ENCODE data around the gene MRPL40.

MRPL40 gene

GRCh38 chr22:19419086-19419463 lies 13.3 kb upstream of the MRPL40 start:
- TF ChIP-seq, protein P1, sequence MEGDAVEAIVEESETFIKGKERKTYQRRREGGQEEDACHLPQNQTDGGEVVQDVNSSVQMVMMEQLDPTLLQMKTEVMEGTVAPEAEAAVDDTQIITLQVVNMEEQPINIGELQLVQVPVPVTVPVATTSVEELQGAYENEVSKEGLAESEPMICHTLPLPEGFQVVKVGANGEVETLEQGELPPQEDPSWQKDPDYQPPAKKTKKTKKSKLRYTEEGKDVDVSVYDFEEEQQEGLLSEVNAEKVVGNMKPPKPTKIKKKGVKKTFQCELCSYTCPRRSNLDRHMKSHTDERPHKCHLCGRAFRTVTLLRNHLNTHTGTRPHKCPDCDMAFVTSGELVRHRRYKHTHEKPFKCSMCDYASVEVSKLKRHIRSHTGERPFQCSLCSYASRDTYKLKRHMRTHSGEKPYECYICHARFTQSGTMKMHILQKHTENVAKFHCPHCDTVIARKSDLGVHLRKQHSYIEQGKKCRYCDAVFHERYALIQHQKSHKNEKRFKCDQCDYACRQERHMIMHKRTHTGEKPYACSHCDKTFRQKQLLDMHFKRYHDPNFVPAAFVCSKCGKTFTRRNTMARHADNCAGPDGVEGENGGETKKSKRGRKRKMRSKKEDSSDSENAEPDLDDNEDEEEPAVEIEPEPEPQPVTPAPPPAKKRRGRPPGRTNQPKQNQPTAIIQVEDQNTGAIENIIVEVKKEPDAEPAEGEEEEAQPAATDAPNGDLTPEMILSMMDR (IDR thresholded peaks at IDR 0.05; ENCODE audit: low read depth, low read length, missing control alignments), result no peak
- in situ Hi-C loops (cut with HindIII; ENCODE audit: low pct_ligation_motif_present, low sequenced_read_pairs), result no loop called here
- H3K27me3 ChIP-seq (replicated peaks), result no peaks in the 10 kb centered on the region
- no peak for DNase-seq
- peaks cover 5% of the 10 kb centered on the region for H3K36me3 ChIP-seq (replicated peaks)
- no peak overlapping the region for H3K4me3 ChIP-seq (ENCODE audit: low read depth, low read length)
- H3K27ac ChIP-seq, result no peak overlapping the region

DNA sequence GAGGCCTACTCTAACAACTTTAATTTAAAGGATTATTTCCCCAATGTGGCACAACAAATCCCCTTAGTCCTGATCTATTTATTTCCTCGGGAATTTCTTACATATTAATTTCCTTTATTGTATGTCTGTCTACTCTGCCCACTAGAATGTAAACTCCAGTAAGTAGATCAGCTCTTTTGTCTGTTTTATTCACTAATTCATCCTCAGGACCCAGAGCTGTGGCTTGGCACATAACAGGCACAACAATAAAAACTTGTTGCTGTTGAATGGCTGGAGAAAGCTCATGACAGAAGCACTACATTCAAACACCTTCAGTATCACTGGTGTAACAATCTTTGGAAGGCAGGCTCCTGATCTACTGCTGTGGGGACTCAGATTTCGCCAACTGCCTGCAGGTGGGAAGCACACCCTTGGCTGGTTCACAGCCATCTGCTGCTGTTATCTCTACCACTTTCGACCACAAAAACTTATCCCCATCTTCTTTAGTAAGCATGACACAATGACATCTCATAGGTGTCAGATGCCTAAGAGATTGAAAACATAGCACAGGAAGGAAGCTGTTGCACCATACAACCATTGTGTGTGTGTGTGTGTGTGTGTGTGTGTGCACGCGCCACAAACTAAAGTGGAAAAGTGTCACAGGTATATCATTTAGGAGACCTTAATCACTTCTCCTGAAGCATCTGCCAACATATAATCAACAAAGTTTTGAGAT lies 12.7 kb upstream of the MRPL40 start:
- DNase-seq, result no peak

GRCh38 chr22:19420321-19420720 lies 12.0 kb upstream of the MRPL40 start:
- H3K4me3 ChIP-seq (ENCODE audit: low read depth, low read length), result no peak overlapping the region
- in situ Hi-C loops (cut with HindIII; ENCODE audit: low pct_ligation_motif_present, low sequenced_read_pairs), result no loop called here
- DNase-seq, result no peak
- no peaks in the 10 kb centered on the region for H3K27me3 ChIP-seq (replicated peaks)
- H3K27ac ChIP-seq, result no peak overlapping the region
- TF ChIP-seq, protein P1 (IDR thresholded peaks at IDR 0.05; ENCODE audit: low read depth, low read length, missing control alignments), result no peak
- H3K36me3 ChIP-seq (replicated peaks), result peaks cover 8% of the 10 kb centered on the region

More for the DNA sequence above, 12.7 kb upstream of the MRPL40 start:
- TF ChIP-seq, protein P1 (IDR thresholded peaks at IDR 0.05; ENCODE audit: low read depth, low read length, missing control alignments), result no peak
- Histone ChIP-seq H3K4me3 (ENCODE audit: low read depth, low read length) (no peak overlapping the region), H3K27ac (no peak overlapping the region), H3K27me3 (replicated peaks) (no peaks in the 10 kb centered on the region), H3K36me3 (replicated peaks) (peaks cover 5% of the 10 kb centered on the region)
- in situ Hi-C loops (cut with HindIII; ENCODE audit: low pct_ligation_motif_present, low sequenced_read_pairs), result no loop called here

DNA sequence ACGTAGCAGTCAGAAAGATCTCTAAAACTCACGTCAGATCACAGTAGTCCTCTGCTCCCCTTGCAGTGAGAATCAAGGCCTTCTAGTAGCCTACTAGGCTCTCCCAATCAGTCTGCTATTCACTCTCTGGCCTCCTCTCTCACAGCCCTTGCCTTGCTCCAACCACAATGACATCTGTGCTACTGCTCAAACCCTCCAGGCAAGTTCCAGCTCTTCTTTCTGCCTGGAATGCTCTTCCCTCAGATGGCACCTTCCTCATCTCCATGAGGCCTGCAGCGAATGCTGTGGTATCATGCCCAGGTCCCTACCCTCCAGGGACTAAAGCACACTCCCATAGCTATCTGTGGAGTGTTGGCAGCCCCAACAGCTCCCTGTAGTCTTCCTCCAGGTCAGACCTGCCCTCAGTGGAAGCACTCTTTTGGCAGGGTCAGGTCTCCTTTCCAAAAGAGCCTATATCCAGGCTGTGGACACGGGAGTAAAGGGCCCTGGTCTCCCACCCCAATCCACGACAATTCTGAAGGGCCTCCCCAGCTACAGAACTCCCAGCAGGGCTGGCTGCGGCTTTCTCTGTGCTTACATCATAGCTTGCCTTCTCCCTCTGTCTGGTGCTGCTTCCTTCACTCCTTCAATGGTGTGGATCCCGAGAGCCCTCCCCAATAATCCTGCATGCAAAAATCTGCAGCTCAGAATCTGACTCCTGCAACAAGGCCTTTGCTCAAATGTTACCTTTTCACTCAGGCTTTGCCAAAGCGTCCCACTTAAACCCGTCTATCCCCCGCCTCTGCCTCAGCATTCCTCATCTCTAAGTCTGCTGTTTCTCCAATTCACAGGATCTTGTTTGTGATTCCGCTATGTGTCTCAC lies 9.7 kb upstream of the MRPL40 start:
- Histone ChIP-seq H3K27me3 (replicated peaks) (no peaks in the 10 kb centered on the region), H3K4me3 (ENCODE audit: low read depth, low read length) (no peak overlapping the region), H3K36me3 (replicated peaks) (peaks cover 9% of the 10 kb centered on the region), H3K27ac (peak overlapping the region; percentile 9)
- TF ChIP-seq, protein P1 (IDR thresholded peaks at IDR 0.05; ENCODE audit: low read depth, low read length, missing control alignments), result no peak
- in situ Hi-C loops (cut with HindIII; ENCODE audit: low pct_ligation_motif_present, low sequenced_read_pairs), result no loop called here
- no peak for DNase-seq

DNA sequence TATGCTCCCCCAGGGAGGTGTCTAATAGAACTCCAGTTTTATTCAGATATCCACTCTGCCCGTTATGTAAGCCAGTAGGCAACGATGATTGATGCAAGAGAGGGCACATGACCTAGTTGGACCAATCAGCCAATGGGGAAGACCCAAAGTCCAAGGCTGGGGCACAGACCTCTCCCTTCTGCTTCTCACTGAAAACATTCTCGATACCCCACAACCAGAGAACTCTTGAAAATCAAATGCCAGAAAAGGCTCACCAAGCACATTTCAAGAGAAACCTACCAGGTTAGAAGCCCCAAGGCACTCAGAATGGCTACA lies 8.2 kb upstream of the MRPL40 start:
- Histone ChIP-seq H3K27ac (no peak overlapping the region), H3K36me3 (replicated peaks) (peaks cover 9% of the 10 kb centered on the region), H3K27me3 (replicated peaks) (no peaks in the 10 kb centered on the region), H3K4me3 (ENCODE audit: low read depth, low read length) (no peak overlapping the region)
- no peak for DNase-seq
- TF ChIP-seq, protein P1 (IDR thresholded peaks at IDR 0.05; ENCODE audit: low read depth, low read length, missing control alignments), result no peak
- in situ Hi-C loops (cut with HindIII; ENCODE audit: low pct_ligation_motif_present, low sequenced_read_pairs), result no loop called here
